Right ventricle myocardium inferior (tissue), 1 donor: ENCODE results near the gene SPTBN4. TPM values are rescaled to one million over a fixed set of nuclear protein-coding genes. Genes with fewer than 3 reads are reported as not detected.
"Not testable (repeated sequence)": the region's sequence is repeated elsewhere in the genome, so short reads cannot be mapped to it uniquely, and the experiment has no call there.

Experiments
- ATAC-seq: fragments of 200-7000 bp; cut with Tn5 transposase; one replicate; pipeline ENCODE4 v1.9.1; 2020; ENCODE audit warnings: mild to moderate bottlenecking, moderate library complexity
- DNase-seq: peaks from one replicate; pipeline ENCODE4 v3.0.0; 2021; ENCODE audit errors: missing footprints
- intact Hi-C: fragments of 100-400 bp; cut with DNase I; formaldehyde crosslinking; loops from one replicate; pipeline ENCODE4 v1.11.0; 2022
- total RNA-seq: library from RNA; stranded (reverse); fragmentation: NEBNext Ultra II Directional; extraction: Animal tissue kit (Norgen Biotek cat#: 25700); gene quantifications from one replicate; pipeline ENCODE4 v1.2.1, GENCODE V29; 2021
- donor health status: DM: no; HTN: yes; CAD: no; lungs with severe emphysema.

Gene SPTBN4
- total RNA-seq, 1 donor from 2014 or later: 5.1 TPM

DNA sequence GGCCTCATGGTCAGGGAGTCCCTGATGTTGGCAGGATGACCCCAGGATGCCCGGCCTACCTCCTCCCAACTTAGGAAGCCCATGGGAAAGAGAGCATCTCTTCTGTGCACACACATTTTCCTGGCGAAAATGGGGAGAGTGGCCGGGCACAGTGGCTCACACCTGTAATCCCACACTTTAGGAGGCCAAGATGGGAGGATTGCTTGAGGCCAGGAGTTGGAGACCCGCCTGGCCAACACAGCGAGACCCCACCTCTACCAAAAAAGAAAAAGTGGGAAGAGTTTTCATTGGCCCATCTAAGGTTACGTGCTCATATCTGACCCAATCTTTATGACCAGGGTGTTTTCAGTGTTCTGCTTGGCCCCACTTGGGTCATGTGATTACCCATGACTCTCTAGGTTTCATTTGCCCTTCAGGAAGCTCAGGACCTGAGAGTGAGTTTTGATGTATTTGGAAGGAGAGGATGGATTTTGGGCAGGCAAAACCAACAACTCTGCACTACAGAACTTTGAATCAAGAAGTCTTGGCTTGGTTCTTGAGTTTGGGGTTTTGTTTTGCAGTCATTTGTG is 76.3 kb downstream of the SPTBN4 start:
- intact Hi-C loops: loop anchor here (5.0 kb wide), 1 partner anchor 89 kb away; no protein-coding TSS in a partner anchor
- DNase-seq (no peak), ATAC-seq (no peak)

DNA sequence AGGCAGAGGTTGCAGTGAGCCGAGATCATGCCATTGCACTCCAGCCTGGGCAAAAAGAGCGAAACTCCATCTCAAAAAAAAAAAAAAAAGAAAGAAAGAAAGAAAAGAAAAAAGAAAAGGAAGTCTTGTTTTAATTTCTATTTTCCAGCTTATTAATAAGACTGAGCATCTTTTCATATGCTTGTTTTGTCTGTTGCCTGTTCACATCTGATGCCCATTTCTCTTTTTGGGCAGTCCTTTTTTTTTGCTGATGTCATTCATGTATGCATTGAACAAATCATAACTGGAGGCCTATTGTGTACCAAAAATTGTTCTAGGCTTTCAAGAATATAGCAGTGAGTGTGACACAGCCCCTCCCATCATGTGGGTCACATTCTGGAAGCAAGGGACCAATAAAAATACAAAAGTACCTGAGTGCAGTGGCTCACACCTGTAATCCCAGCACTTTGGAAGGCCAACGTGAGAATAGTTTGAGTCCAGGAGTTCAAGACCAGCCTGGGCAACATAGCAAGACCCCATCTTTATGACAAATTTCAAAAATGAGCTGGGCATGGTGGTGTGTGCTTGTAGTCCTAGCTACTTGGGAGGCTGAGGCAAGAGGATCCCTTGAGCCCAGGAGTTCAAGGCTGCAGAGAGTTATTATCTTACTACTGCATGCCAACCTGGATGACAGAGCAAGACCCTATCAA is 79.5 kb downstream of the SPTBN4 start:
- DNase-seq, intact Hi-C loops, ATAC-seq: not testable (repeated sequence)

DNA sequence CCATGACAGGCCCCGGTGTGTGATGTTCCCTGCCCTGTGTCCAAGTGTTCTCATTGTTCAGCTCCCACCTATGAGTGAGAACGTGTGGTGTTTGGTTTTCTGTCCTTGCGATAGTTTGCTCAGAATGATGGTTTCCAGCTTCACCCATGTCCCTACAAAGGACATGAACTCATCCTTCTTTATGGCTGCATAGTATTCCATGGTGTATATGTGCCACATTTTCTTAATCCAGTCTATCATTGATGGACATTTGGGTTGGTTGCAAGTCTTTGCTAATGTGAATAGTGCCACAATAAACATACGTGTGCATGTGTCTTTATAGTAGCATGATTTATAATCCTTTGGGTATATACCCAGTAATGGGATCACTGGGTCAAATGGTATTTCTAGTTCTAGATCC is 80.4 kb downstream of the SPTBN4 start:
- DNase-seq, ATAC-seq, intact Hi-C loops: not testable (repeated sequence)

DNA sequence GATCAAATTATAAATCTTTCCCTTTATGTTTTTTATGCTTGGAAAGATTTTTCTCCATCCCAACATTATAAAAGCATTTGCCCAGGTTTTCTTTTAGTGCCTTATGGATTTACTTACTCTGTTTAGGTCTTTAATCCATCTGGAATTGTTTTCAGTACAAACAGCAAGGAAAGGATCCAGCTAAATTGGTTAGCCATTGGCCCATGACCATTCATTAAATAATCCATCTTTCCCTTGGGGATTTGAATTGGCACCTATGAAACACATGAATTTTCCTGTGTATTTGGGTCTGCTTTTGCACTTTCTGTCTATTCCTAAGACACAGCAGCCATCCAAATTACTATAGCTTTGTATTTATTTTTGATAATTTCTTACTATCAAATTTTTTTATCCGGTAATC is 81.0 kb downstream of the SPTBN4 start:
- ATAC-seq: no peak
- no peak for DNase-seq
- intact Hi-C loops: loop anchor here (2.0 kb wide), 1 partner anchor 45 kb away; no protein-coding TSS in a partner anchor

DNA sequence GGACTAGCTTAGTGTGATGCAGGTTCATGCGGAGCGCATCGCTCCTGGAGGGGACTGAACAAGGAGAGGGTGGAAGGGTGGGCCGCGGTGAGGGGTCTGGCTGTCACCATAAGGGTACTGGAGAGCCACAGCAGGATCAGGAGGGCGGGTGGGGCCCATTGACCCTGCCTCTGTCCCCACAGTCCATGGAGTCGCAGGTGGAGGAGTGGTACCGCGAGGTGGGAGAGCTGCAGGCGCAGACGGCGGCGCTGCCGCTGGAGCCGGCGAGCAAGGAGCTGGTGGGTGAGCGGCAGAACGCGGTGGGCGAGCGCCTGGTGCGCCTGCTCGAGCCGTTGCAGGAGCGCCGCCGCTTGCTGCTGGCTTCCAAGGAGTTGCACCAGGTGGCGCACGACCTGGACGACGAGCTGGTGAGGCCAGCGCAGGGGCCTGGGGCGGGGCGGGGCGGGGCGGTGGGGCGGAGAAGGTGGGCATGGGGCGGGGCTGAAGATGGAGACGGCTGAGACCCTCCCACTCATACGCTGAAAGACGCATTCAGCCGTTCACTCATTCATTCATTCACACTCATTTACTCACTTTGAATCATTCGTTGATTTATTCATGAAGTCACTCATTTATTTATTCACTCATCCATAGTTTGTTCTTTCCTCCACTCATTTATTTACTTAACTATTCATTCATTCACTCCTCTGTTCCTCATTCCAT is 82.4 kb downstream of the SPTBN4 start:
- intact Hi-C loops: loop anchor here (2.0 kb wide), 1 partner anchor 44 kb away; no protein-coding TSS in a partner anchor
- ATAC-seq: peak; percentile 54
- DNase-seq: peak; percentile 85

DNA sequence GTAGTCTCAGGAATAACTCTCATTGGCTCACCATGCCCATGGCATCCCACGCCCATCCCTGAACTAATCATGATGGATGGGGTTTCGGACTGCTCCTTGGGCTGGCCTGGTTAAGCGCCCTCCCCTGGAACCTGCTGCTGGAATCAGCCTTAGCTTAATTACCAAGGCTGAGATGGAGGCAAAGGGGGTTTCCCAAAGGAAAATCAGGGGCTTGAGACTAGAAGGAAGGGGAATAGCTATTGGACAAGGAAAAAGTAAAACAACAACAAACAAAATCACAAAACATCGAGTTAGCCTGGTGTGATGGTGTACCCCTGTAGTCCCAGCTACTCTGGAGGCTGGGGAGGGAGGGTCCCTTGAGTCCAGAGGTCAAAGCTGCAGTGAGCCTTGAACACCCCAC is 84.2 kb downstream of the SPTBN4 start:
- DNase-seq: no peak
- intact Hi-C loops: no loop called here
- ATAC-seq: no peak

DNA sequence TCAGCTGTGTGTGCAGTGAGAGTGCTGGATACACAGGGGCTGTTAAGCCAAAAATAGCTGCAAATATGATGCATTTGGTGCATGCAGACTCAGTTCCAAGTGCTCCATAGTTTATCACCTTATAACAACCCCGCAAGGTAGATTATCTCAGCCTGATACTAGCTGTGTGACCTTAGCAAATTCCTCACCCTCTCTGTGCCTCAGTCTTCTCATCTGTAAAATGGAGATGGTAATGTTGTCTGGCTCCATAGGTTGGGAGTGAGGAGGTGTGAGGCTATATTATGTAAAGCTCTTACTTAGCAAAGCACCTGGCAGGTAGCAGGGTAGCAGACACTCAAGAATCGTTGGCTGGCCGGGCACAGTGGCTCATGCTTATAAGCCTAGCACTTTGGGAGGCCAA is 86.0 kb downstream of the SPTBN4 start:
- DNase-seq (no peak), ATAC-seq (no peak)
- intact Hi-C loops: no loop called here

DNA sequence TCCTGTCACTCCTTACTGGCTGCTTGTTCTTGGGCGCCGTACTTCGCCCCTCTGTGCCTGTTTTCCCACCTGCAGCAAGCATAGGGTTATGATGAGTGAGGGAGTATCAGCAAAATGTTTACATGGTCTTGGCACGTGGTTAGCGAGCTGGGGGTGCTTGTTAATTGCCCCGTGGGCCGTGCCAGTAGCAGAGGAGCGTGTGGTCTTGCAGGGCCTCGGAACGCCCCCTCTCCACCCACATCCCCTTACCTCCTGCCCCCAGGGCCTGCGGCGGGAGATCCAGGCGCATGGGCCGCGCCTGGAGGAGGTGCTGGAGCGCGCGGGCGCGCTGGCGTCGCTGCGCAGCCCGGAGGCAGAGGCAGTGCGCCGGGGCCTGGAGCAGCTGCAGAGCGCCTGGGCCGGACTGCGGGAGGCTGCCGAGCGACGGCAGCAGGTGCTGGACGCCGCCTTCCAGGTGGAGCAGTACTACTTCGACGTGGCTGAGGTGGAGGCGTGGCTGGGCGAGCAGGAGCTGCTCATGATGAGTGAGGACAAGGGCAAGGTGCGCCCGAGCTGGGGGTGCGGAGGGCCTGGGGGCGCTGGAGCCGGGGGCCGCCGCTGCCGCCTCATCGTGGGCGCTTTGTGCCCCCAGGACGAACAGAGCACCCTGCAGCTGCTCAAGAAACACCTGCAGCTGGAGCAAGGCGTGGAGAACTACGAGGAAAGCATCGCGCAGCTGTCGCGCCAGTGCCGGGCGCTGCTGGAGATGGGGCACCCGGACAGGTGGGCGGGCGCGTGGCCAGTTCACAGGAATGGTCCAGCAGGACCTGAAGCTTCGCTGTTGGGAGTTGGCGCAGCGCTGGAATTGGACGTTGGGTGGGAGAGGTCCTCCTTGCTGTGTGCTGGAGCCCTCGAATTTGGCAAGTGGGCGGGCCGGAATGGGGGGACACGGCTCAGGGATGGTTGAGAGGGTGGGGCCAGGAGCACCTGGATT is 87.4 kb downstream of the SPTBN4 start:
- DNase-seq (no peak), ATAC-seq (no peak)
- intact Hi-C loops: no loop called here

DNA sequence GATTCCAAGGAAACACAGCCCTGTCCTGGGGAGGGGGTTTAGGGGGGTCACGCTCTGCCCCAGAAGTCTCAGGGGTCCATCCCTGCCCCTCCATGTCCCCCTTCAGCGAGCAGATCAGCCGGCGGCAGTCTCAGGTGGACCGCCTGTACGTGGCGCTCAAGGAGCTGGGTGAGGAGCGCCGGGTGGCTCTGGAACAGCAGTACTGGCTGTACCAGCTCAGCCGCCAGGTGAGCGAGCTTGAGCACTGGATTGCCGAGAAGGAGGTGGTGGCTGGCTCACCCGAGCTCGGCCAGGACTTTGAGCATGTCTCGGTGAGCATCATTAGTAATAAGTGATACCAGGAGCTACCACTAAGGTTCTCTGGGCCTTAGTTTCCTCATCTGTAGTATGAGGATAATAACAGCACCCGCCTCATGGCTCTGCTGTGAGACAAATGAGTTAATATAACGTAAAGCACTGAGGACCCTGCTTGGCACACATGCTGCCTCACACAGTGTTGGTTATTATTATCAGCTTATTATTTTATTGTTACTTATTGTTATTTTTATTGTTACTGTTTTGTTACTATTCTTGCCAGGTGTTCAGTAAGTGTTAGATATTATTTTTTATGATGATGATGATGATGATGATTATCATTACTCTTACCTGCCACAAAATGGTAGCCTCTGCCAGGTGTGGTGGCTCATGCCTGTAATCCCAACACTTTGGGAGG is 89.3 kb downstream of the SPTBN4 start:
- ATAC-seq (no peak), DNase-seq (no peak)
- intact Hi-C loops: no loop called here

DNA sequence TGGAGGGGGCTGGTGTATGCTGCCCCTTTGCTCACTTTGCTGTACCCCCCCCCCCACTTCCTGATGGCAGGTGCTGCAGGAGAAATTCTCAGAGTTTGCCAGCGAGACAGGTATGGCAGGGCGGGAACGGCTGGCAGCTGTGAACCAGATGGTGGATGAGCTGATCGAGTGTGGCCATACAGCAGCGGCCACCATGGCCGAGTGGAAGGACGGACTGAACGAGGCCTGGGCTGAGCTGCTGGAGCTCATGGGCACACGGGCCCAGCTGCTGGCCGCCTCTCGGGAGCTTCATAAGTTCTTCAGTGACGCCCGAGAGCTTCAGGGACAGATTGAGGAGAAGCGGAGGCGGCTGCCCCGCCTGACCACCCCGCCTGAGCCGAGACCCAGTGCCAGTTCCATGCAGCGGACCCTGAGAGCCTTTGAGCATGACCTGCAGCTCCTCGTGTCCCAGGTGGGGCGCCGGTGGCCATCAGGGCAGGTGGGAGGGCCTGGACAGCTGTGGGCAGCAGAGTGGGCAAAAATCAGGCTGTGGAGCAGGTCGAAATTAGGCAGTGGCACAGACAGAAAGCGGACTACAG is 90.2 kb downstream of the SPTBN4 start:
- ATAC-seq (no peak), DNase-seq (no peak)
- intact Hi-C loops: no loop called here

DNA sequence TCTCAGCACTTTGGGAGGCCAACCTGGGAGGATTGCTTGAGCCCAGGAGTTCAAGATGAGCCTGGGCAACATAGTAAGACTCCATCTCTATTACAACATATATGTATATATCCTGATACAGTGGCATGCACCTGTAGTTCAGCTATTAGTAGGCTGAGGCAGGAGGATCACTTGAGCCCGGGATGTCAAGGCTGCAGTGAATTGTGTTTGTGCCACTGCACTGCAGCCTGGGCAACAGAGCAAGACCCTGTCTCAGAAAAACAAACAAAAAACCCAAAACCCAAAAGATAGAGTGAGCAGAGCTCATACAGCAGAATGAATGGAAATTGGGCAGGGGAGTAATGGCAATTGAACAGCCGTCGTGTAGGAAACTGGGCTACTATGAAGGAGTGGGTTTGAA is 92.6 kb downstream of the SPTBN4 start:
- intact Hi-C loops: no loop called here
- ATAC-seq (no peak), DNase-seq (no peak)

DNA sequence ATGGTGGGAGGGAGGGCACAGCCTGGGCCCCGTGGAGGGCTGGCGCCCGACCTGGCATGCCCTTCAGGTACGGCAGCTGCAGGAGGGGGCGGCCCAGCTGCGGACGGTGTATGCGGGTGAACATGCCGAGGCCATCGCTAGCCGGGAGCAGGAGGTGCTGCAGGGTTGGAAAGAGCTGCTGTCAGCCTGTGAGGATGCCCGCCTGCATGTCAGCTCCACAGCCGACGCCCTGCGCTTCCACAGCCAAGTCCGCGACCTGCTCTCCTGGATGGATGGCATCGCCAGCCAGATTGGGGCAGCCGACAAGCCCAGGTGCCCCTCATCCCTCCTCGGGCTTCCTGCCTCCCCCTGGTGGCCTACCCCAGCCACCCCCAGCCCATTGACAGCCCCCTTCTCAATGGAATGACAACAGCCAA is 93.3 kb downstream of the SPTBN4 start:
- intact Hi-C loops: no loop called here
- ATAC-seq: peak; percentile 23

DNA sequence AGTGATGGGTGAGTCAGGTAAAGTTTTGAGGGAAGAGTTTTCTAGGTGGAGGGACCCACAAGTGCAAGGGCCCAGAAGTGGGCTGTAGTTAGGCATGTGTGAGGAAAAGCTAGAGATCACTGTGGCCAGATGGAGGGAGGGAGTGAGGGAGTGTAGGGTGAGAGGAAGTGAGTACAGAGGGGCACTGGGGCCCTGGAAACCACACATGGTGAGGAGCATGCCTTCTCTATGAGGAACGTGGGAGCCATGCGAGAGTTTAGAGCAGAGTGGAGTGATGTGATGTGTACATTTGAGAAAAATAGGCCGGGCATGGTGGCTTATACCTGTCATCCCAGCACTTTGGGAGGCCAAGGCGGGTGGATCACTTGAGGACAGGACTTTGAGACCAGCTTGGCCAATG is 95.1 kb downstream of the SPTBN4 start:
- intact Hi-C loops: no loop called here
- ATAC-seq: no peak
- no peak for DNase-seq

More for the DNA sequence above, 93.3 kb downstream of the SPTBN4 start:
- no peak for DNase-seq

DNA sequence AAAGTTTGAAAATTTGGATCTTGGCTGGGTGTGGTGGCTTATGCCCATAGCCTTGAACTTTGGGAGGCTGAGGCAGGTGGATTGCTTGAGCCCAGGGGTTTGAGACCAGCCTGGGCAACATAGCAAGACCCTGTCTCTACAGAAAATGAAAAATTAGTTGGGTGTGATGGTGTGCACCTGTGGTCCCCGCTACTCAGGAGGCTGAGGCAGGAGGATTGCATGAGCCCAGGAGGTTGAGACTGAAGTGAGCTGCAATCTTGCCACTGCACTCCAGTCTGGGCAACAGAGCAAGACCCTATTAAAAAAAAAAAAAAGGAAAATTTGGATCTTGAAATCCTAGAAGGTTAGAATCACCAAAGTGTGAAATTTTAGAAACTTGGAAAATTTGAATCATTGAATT is 97.7 kb downstream of the SPTBN4 start:
- intact Hi-C loops, ATAC-seq, DNase-seq: not testable (repeated sequence)

DNA sequence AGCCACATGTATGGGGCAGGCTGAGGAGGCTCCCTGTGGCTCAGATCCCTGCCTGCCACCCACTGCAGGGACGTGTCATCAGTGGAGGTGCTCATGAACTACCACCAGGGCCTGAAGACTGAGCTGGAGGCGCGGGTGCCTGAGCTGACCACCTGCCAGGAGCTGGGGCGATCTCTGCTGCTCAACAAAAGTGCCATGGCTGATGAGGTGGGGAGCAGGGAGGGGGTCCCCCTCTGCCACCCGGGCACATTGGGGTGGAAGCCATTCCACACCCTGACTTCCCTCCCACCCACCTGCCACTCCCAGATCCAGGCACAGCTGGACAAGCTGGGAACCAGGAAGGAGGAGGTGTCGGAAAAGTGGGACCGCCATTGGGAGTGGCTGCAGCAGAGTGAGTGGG is 98.6 kb downstream of the SPTBN4 start:
- ATAC-seq: no peak
- intact Hi-C loops: no loop called here
- no peak for DNase-seq

DNA sequence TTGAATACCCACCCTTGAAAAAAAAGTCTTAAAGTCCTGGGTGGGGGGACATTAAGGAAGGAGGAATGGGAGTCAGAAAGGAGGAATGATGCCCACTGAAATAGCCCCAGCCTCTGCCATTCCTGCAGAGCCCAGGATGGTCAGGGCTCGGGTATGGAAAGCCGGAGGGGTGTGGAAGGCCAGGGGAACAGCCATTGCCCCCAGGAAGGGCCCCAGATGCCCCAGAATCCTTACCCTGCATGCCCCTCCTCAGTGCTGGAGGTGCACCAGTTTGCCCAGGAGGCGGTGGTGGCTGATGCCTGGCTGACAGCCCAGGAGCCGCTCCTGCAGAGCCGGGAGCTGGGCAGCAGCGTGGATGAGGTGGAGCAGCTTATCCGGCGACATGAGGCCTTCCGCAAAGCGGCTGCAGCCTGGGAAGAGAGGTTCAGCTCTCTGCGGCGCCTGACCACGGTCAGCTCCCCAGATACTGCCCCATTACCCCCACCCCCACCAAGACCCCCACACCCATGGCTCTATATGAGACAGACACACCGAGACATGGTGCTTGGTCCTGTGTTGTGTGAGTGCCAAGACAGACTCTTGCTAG is 99.2 kb downstream of the SPTBN4 start:
- intact Hi-C loops: no loop called here
- DNase-seq (no peak), ATAC-seq (no peak)

DNA sequence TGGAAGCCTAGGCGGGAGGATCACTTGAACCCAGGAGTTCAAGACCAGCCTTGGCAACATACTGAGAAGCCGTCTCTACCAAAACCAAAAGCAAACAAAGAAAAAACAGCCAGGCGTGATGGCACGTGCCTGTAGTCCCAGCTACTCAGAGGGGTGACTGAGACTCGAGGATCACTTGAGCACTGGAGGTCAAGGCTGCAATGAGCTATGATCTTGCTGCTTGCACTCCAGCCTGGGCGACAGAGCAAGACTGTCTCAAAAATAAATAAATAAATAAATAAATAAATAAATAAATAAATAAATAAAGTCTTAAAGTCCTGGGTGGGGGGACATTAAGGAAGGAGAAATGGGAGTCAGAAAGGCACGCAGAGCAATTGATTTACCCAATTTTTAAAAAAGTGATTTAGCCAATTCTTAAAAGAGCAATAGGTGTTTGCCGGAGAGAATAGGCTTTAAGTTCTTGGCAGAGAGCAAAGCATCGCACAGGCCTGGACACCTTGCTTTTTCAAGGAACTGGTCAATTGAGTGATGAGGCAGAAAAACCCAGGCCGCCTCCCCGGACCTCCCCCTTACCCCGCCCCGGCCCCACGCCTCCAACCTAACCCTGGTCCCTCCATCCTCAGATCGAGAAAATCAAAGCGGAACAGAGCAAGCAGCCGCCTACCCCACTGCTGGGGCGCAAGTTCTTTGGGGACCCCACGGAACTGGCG is 100.4 kb downstream of the SPTBN4 start:
- DNase-seq: no peak
- intact Hi-C loops: no loop called here
- no peak for ATAC-seq
